Uterus (tissue), 2 donors: Measurements from ENCODE around the gene PPM1N.

ENCODE experiments used
- POLR2A ChIP-seq, 2 donors: fragments of 450-650 bp; IDR thresholded peaks; one replicate each; pipeline ENCODE4 v1.6.1; 2016; ENCODE audit warnings: antibody characterized with exemption in 2 of 2, mild to moderate bottlenecking in 1 of 2, moderate library complexity in 1 of 2
- TF ChIP-seq, protein P1 (sequence below), 4 experiments: fragments of 200-600 bp in 2 of 4; fragments of 450-650 bp in 2 of 4; sonication (generic) in 2 of 4; IDR thresholded peaks; one replicate each; pipeline ENCODE4 v1.5.1; 2016 to 2019; ENCODE audit warnings: antibody characterized with exemption in 4 of 4, mild to moderate bottlenecking in 2 of 4, moderate library complexity in 1 of 4

DNA sequence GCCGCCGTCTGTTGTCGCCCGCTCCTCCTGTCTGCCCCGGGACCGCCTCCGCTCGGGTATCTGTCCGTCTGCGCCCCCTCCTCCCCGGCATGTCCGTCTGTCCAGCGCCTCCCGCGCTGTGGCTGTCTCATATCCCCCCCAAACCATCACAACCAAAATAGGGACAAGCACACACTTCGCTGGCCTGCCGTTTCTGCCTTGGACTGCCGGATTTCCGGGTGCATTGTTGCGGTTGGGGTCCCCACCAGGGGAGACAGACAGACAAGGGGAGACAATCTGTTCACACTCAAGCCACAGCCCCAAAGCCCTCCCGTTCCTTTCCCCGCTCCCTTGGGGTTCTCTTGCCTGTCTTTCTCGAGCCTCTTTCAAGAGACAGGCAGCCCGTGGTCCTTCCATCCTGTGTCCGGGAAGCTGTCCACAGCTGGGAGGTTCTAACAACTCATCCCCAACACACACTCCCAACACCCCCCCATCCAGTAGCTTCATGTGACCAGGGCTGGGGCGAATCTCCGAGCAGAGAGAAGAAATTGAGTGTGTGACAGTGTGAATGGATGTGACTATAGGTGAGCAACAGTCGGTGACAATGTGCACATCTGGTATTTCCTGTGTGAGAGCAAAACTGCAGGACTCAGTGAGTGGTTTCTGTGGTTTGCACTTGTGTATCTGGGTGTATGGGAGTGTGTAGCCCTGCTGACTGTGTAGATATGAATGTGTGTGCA lies 47.0 kb upstream of the PPM1N start:
- TF ChIP-seq, protein P1, sequence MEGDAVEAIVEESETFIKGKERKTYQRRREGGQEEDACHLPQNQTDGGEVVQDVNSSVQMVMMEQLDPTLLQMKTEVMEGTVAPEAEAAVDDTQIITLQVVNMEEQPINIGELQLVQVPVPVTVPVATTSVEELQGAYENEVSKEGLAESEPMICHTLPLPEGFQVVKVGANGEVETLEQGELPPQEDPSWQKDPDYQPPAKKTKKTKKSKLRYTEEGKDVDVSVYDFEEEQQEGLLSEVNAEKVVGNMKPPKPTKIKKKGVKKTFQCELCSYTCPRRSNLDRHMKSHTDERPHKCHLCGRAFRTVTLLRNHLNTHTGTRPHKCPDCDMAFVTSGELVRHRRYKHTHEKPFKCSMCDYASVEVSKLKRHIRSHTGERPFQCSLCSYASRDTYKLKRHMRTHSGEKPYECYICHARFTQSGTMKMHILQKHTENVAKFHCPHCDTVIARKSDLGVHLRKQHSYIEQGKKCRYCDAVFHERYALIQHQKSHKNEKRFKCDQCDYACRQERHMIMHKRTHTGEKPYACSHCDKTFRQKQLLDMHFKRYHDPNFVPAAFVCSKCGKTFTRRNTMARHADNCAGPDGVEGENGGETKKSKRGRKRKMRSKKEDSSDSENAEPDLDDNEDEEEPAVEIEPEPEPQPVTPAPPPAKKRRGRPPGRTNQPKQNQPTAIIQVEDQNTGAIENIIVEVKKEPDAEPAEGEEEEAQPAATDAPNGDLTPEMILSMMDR (IDR thresholded peaks at IDR 0.05): no peak
- no peak for TF ChIP-seq POLR2A (IDR thresholded peaks at IDR 0.05)
